A549 (cell line): ENCODE results near the gene ANKRD33B.

ENCODE experiments used
- EP300 ChIP-seq, 2 experiments: fragments of >200 bp; sonication (Bioruptor Twin); formaldehyde crosslinking; IDR thresholded peaks; 2 replicates in 1 of 2; 3 replicates in 1 of 2; pipeline ENCODE4 v1.6.1; 2016 to 2017
- GATA3 ChIP-seq: IDR thresholded peaks from 2 replicates; pipeline ENCODE4 v1.6.1; 2012; ENCODE audit warnings: borderline replicate concordance
- JUNB ChIP-seq: fragments of >200 bp; sonication (Bioruptor Twin); formaldehyde crosslinking; IDR thresholded peaks from 2 replicates; pipeline ENCODE4 v1.6.1; 2016
- REST ChIP-seq: fragments of 200-600 bp; sonication (generic); IDR thresholded peaks from 2 replicates; pipeline ENCODE4 v1.6.1; 2016; ENCODE audit warnings: antibody characterized with exemption, mild to moderate bottlenecking, moderate library complexity
- SMC3 ChIP-seq: fragments of >200 bp; sonication (Bioruptor Twin); formaldehyde crosslinking; IDR thresholded peaks from 3 replicates; pipeline ENCODE4 v1.6.1; 2018; ENCODE audit warnings: inconsistent platforms
- ZFP36 ChIP-seq: fragments of 450-650 bp; IDR thresholded peaks from 2 replicates; pipeline ENCODE4 v1.6.1; 2014; ENCODE audit warnings: borderline replicate concordance; ENCODE audit not compliant: partially characterized antibody
- TF ChIP-seq, protein P1 (sequence below): fragments of >200 bp; sonication (Bioruptor Twin); formaldehyde crosslinking; IDR thresholded peaks from 3 replicates; pipeline ENCODE4 v1.5.1; 2016

- no peak for TF ChIP-seq EP300 (IDR thresholded peaks at IDR 0.05)
- TF ChIP-seq, protein P1, sequence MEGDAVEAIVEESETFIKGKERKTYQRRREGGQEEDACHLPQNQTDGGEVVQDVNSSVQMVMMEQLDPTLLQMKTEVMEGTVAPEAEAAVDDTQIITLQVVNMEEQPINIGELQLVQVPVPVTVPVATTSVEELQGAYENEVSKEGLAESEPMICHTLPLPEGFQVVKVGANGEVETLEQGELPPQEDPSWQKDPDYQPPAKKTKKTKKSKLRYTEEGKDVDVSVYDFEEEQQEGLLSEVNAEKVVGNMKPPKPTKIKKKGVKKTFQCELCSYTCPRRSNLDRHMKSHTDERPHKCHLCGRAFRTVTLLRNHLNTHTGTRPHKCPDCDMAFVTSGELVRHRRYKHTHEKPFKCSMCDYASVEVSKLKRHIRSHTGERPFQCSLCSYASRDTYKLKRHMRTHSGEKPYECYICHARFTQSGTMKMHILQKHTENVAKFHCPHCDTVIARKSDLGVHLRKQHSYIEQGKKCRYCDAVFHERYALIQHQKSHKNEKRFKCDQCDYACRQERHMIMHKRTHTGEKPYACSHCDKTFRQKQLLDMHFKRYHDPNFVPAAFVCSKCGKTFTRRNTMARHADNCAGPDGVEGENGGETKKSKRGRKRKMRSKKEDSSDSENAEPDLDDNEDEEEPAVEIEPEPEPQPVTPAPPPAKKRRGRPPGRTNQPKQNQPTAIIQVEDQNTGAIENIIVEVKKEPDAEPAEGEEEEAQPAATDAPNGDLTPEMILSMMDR, result no peak
- no peak for TF ChIP-seq GATA3
- no peak for TF ChIP-seq JUNB
- no peak for TF ChIP-seq ZFP36
- TF ChIP-seq REST, result no peak
- no peak for TF ChIP-seq SMC3
These were observed 136.1 kb downstream of the ANKRD33B start for GRCh38 chr5:10699987-10700386.
